Daoy (cell line): ENCODE results near the gene NOL4L. TPM values are rescaled to one million over a fixed set of nuclear protein-coding genes. Genes with fewer than 3 reads are reported as not detected.

Source experiments
- DNase-seq: peaks from one replicate; pipeline ENCODE4 v3.0.0-alpha.2; 2015; ENCODE audit warnings: low read depth
- total RNA-seq: library from RNA; depleted of rRNA; stranded (reverse); fragments of >200 nt; shearing (Covaris generic); gene quantifications from 2 replicates; pipeline ENCODE4 v1.2.3, GENCODE V29; 2014; rRNA removed

NOL4L gene
- total RNA-seq, result 11.3 and 11.8 TPM in 2 replicates

GRCh38 chr20:32585011-32585585 lies at the start of gene NOL4L:
NOL4L (minus strand) TSS chr20:32585333; CDS start chr20:32584890, 443 bp downstream.
- DNase-seq, result peak; percentile 54

GRCh38 chr20:32634041-32634805 lies 49.1 kb upstream of the NOL4L start:
- no peak for DNase-seq

- DNase-seq, result no peak
Observed at GRCh38 chr20:32632461-32633354, 47.6 kb upstream of the NOL4L start.

GRCh38 chr20:32631933-32632460 lies 46.9 kb upstream of the NOL4L start:
- no peak for DNase-seq

GRCh38 chr20:32629813-32630212 lies 44.7 kb upstream of the NOL4L start:
- no peak for DNase-seq

GRCh38 chr20:32628960-32629530 lies 43.9 kb upstream of the NOL4L start:
- DNase-seq, result no peak

- DNase-seq, result peak; percentile 35
Observed at GRCh38 chr20:32626859-32627636, 41.9 kb upstream of the NOL4L start.

GRCh38 chr20:32626407-32626806 lies 41.3 kb upstream of the NOL4L start:
- no peak for DNase-seq

GRCh38 chr20:32625996-32626395 lies 40.9 kb upstream of the NOL4L start:
- DNase-seq, result no peak

GRCh38 chr20:32624687-32625345 lies 39.7 kb upstream of the NOL4L start:
- no peak for DNase-seq

- no peak for DNase-seq
Observed at GRCh38 chr20:32623667-32624157, 38.6 kb upstream of the NOL4L start.

GRCh38 chr20:32622585-32623468 lies 37.7 kb upstream of the NOL4L start:
- no peak for DNase-seq

GRCh38 chr20:32621891-32622584 lies 36.9 kb upstream of the NOL4L start:
- DNase-seq, result no peak

- DNase-seq, result peak; percentile 63
Observed at GRCh38 chr20:32621071-32621890, 36.1 kb upstream of the NOL4L start.

- DNase-seq, result no peak
Observed at GRCh38 chr20:32619586-32619985, 34.5 kb upstream of the NOL4L start.

GRCh38 chr20:32614772-32615171 lies 29.6 kb upstream of the NOL4L start:
- DNase-seq, result no peak

GRCh38 chr20:32614303-32614702 lies 29.2 kb upstream of the NOL4L start:
- DNase-seq, result no peak
